Heart right ventricle (tissue), 16 donors: Measurements from ENCODE around the gene MGST2. TPM values are rescaled to one million over a fixed set of nuclear protein-coding genes. Genes with fewer than 3 reads are reported as not detected.

Experiments
- ATAC-seq, 8 donors: fragments of 200-7000 bp; cut with Tn5 transposase; one replicate each; pipeline ENCODE4 v1.9.1; 2020; ENCODE audit warnings: mild to moderate bottlenecking in 8 of 8, moderate library complexity in 8 of 8, moderate number of reproducible peaks in 1 of 8
- DNase-seq, 2 donors: peaks; one replicate each; pipeline ENCODE4 v3.0.0-alpha.2; 2020
- H3K27ac ChIP-seq, 10 donors: fragments of 200-600 bp; sonication (generic) in 2 of 10; one replicate each; pipeline versions ENCODE4 v1.5.0 to v1.8.0; 2020 to 2022; ENCODE audit warnings: mild to moderate bottlenecking in 3 of 10
- H3K27me3 ChIP-seq, 7 donors: fragments of 200-600 bp; one replicate each; pipeline ENCODE4 v1.8.0; 2021 to 2022; ENCODE audit warnings: mild to moderate bottlenecking in 2 of 7
- H3K36me3 ChIP-seq, 9 donors: fragments of 200-600 bp; sonication (generic) in 1 of 9; one replicate each; pipeline versions ENCODE4 v1.5.0 to v1.8.0; 2020 to 2022; ENCODE audit warnings: mild to moderate bottlenecking in 2 of 9
- H3K4me1 ChIP-seq, 9 donors: fragments of 200-600 bp; sonication (generic) in 1 of 9; one replicate each; pipeline versions ENCODE4 v1.5.0 to v1.8.0; 2020 to 2022; ENCODE audit warnings: mild to moderate bottlenecking in 4 of 9
- H3K4me3 ChIP-seq, 10 donors: fragments of 200-600 bp; sonication (generic) in 2 of 10; one replicate each; pipeline versions ENCODE4 v1.5.0 to v1.8.0; 2020 to 2022; ENCODE audit warnings: mild to moderate bottlenecking in 7 of 10, moderate library complexity in 2 of 10
- H3K9me3 ChIP-seq, 11 donors: fragments of 200-600 bp in 10 of 11; sonication (generic) in 2 of 11; one replicate each; pipeline versions ENCODE4 v1.5.0 to v1.8.0; 2013 to 2022; ENCODE audit warnings: mild to moderate bottlenecking in 2 of 11, control low read depth in 1 of 11, moderate library complexity in 1 of 11
- CTCF ChIP-seq, 9 donors: fragments of 200-600 bp; sonication (generic) in 2 of 9; IDR thresholded peaks; one replicate each; pipeline versions ENCODE4 v1.5.0 to v1.8.0; 2021 to 2022; ENCODE audit warnings: antibody characterized with exemption in 9 of 9, mild to moderate bottlenecking in 5 of 9, moderate library complexity in 1 of 9
- WGBS, 2 donors: extraction: QIAGEN DNeasy Blood & Tissue Kit; methylation state at CpG; one replicate each; pipeline ENCODE4 v1.1.7; 2013; ENCODE audit warnings: inconsistent platforms in 1 of 2; 5-methylcytosine and 5-hydroxymethylcytosine counted together
- intact Hi-C, 10 donors: fragments of 100-400 bp; cut with DNase I; formaldehyde crosslinking; loops; one replicate each; pipeline versions ENCODE4 v1.11.1 to v1.14.2; 2022
- polyA plus RNA-seq, 2 donors: library from polyadenylated mRNA; stranded (reverse); fragments of 200-250 nt; gene quantifications; one replicate each; pipeline ENCODE4 v1.2.3, GENCODE V29; 2013
- total RNA-seq, 10 donors: library from RNA; stranded (reverse); fragmentation: NEBNext Ultra II Directional in 3 of 10; extraction: Animal tissue kit (Norgen Biotek cat#: 25700) in 3 of 10; gene quantifications; one replicate each; pipeline versions ENCODE4 v1.2.1 to v1.2.4, GENCODE V29; 2021 to 2023
- donor health status: Arrhythmogenic right ventricular cardiomyopathy.
- donor health status: ischemic (EF 13 %, LVEDD 7.1; RV severe dilation, severe dysfunction).
- donor health status: healthy with polysubstance abuse.
- donor health status: DM: no; HTN: yes; CAD: no.
- donor health status: DM: no; HTN: no; CAD: no.
- donor health status: ischemic (EF 25% LVEDD 6.9; RV normal size, moderate dysfunction).
- donor health status: ischemic (EF 25% LVEDD 5.7; RV mildly dilated, moderate dysfunction).
- donor health status: healthy.
- donor health status: DM: yes; HTN: yes; CAD: no.
- donor health status: Ischemic cardiomyopathy.
- donor health status: ischemic (EF 35%, LVEDD 5.7; RV mildly dilated, moderate dysfunction).
- donor health status: nonischemic (EF 11% LVEDD 7.7; RV severe dilation, severe dysfunction).
- donor health status: DM: yes; HTN: yes; CAD: no.
- donor health status: PGD.
- donor health status: ischemic (EF 29% LVEDD 5.4; RV normal size, mild dysfunction).
- donor health status: nonischemic (EF 23%, LVEDD 6.1; RV moderate dilation, normal function).

MGST2 gene
- total and polyA plus RNA-seq, 12 donors: 97.6 to 203 (median 107) TPM

GRCh38 chr4:139628184-139629012, 37.2 kb upstream of the MGST2 start:
- Histone ChIP-seq H3K4me1 (peaks cover 0 to 7% (median 0%) of the 10 kb centered on the region in 9 donors), H3K36me3 (no peaks in the 10 kb centered on the region), H3K27ac (no peak overlapping the region), H3K9me3 (no peaks in the 10 kb centered on the region), H3K4me3 (no peak overlapping the region), H3K27me3 (peaks cover 0 to 3% (median 0%) of the 10 kb centered on the region in 7 donors)
- intact Hi-C loops: no loop called here
- TF ChIP-seq CTCF (IDR thresholded peaks at IDR 0.05): no peak
- DNase-seq: no peak
- ATAC-seq: no peak
- 55 to 77% methylated on average over 16 of the region's 16 CpGs for WGBS, 2 donors

- H3K4me3 ChIP-seq: no peak overlapping the region
- ATAC-seq (no peak), DNase-seq (no peak)
- 64 to 70% methylated on average over 3 of the region's 3 CpGs for WGBS, 2 donors
- H3K27ac ChIP-seq: no peak overlapping the region
- H3K27me3 ChIP-seq: peaks cover 0 to 3% (median 0%) of the 10 kb centered on the region in 7 donors
- intact Hi-C loops: loop anchor here in 8 of 10 donors (5.0 to 10.0 kb wide), 7 partner anchors 127 to 225 kb away; no protein-coding TSS in a partner anchor
- TF ChIP-seq CTCF (IDR thresholded peaks at IDR 0.05): no peak
- H3K9me3 ChIP-seq: no peaks in the 10 kb centered on the region
- H3K36me3 ChIP-seq: no peaks in the 10 kb centered on the region
- H3K4me1 ChIP-seq: peaks cover 0 to 7% (median 0%) of the 10 kb centered on the region in 9 donors
These were observed 36.0 kb upstream of the MGST2 start for GRCh38 chr4:139629436-139630125.

GRCh38 chr4:139630126-139630495, 35.5 kb upstream of the MGST2 start:
- intact Hi-C loops: loop anchor here in 8 of 10 donors (5.0 to 10.0 kb wide), 7 partner anchors 128 to 225 kb away; no protein-coding TSS in a partner anchor
- no peak for ATAC-seq
- 97 to 98% methylated on average over 1 of the region's 1 CpG for WGBS, 2 donors
- H3K27me3 ChIP-seq: peaks cover 0 to 3% (median 0%) of the 10 kb centered on the region in 7 donors
- H3K36me3 ChIP-seq: no peaks in the 10 kb centered on the region
- TF ChIP-seq CTCF (IDR thresholded peaks at IDR 0.05): no peak
- H3K9me3 ChIP-seq: no peaks in the 10 kb centered on the region
- H3K27ac ChIP-seq: no peak overlapping the region
- no peak overlapping the region for H3K4me3 ChIP-seq
- DNase-seq: no peak
- peaks cover 0 to 7% (median 0%) of the 10 kb centered on the region in 9 donors for H3K4me1 ChIP-seq

GRCh38 chr4:139630991-139631390, 34.6 kb upstream of the MGST2 start:
- Histone ChIP-seq H3K4me1 (peaks cover 0 to 7% (median 0%) of the 10 kb centered on the region in 9 donors), H3K27me3 (peaks cover 0 to 3% (median 0%) of the 10 kb centered on the region in 7 donors), H3K36me3 (no peaks in the 10 kb centered on the region), H3K27ac (no peak overlapping the region), H3K4me3 (no peak overlapping the region), H3K9me3 (no peaks in the 10 kb centered on the region)
- ATAC-seq (no peak), DNase-seq (no peak)
- intact Hi-C loops: loop anchor here in 8 of 10 donors (5.0 to 10.0 kb wide), 7 partner anchors 129 to 226 kb away; no protein-coding TSS in a partner anchor
- 76 to 89% methylated on average over 5 of the region's 5 CpGs for WGBS, 2 donors
- TF ChIP-seq CTCF (IDR thresholded peaks at IDR 0.05): no peak
